Measurements from ENCODE around the gene EXOC3.

DNA sequence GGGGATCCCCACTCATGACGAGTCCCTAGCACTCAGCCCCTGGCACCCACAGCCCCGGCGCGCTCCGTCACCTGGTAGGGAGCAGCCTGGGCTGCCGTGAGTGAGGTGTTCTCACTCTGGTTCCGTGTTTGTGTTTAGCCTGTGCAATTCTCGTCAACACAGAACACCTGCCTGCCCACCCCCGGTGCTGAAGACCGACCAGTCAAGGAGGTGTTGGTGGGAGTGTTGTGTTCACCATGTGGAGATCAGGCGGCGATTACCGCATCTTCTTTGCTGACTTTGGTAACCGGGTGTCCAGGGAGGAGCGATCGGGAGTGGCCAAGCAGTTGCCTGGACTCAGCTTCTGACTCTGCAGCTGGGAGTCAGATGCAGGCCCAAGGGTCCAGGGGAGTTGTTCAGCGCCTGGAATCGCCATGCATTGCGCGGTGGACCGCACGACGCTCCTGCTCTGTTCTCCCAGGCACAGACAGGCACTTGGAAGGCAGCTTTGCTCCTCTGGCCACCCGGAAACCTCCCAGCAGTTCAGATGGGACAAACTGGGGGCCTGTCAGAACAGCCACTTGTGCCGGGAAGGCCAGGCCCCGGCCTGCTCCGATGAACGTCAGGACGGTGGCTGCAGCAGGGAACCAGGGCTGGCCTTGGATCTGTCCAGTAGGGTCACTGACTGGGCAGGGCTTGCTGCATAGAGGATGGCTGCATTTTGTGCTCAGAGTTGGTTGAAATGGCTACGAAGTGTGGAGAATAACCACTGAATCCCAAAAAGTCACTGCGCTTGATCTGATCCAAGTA, 28.2 kb downstream of the EXOC3 start:
- TF ChIP-seq, protein P1, sequence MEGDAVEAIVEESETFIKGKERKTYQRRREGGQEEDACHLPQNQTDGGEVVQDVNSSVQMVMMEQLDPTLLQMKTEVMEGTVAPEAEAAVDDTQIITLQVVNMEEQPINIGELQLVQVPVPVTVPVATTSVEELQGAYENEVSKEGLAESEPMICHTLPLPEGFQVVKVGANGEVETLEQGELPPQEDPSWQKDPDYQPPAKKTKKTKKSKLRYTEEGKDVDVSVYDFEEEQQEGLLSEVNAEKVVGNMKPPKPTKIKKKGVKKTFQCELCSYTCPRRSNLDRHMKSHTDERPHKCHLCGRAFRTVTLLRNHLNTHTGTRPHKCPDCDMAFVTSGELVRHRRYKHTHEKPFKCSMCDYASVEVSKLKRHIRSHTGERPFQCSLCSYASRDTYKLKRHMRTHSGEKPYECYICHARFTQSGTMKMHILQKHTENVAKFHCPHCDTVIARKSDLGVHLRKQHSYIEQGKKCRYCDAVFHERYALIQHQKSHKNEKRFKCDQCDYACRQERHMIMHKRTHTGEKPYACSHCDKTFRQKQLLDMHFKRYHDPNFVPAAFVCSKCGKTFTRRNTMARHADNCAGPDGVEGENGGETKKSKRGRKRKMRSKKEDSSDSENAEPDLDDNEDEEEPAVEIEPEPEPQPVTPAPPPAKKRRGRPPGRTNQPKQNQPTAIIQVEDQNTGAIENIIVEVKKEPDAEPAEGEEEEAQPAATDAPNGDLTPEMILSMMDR (IDR thresholded peaks at IDR 0.05): no peak
- no peak for TF ChIP-seq POLR2A (IDR thresholded peaks at IDR 0.05)
